Subcutaneous adipose tissue (tissue), 4 donors: ENCODE results near the gene COMP. TPM values are rescaled to one million over a fixed set of nuclear protein-coding genes. Genes with fewer than 3 reads are reported as not detected.

Source experiments
- CTCF ChIP-seq: fragments of 450-650 bp; IDR thresholded peaks from one replicate; pipeline ENCODE4 v1.5.1; 2016; ENCODE audit warnings: low read depth, mild to moderate bottlenecking, control low read depth, antibody characterized with exemption, moderate library complexity
- total RNA-seq, 4 donors: library from RNA; depleted of rRNA; stranded (reverse); fragments of >200 nt; gene quantifications; one replicate each; pipeline ENCODE4 v1.1.0, GENCODE V29; 2016

Gene COMP
- total RNA-seq, 4 donors from 2014 or later = 6.2 to 48.0 (median 14.2) TPM

GRCh38 chr19:18785179-18786124 lies 5.7 kb downstream of the COMP start:
- TF ChIP-seq CTCF = no peak

- TF ChIP-seq CTCF = no peak
Measured at GRCh38 chr19:18784786-18785120, 6.4 kb downstream of the COMP start.

GRCh38 chr19:18783958-18784785 lies 6.9 kb downstream of the COMP start:
- TF ChIP-seq CTCF = no peak

- TF ChIP-seq CTCF = no peak
Measured at GRCh38 chr19:18782559-18783225, 8.4 kb downstream of the COMP start.

GRCh38 chr19:18781885-18782527 lies 9.1 kb downstream of the COMP start:
- TF ChIP-seq CTCF = no peak

DNA sequence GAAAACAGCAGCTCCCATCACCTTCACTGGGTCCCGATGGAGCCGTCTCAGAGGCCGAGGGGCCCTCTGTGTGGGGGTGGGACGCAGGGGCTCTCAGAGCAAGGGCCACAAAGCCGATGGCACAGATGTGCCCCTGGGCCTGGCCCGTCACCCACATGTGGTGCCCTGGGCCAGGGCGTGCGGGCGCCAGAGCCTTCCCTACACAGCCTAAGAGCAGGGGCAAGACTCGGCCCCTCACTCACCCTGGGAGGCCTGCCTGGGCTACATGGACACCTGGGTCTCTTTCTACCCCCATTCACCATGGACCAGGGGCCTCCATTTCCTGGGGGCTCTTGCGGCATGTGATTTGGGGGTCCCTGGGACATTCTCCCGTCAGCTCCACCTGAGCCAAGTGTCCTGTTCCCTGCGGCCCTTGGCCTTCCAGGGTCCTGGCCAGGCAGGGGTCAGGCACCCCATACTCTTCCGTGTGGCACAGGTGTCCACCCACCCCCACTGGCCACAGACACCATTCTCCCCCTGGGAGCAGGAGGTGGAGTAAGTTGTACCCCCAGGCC lies 10.0 kb downstream of the COMP start:
- TF ChIP-seq CTCF = no peak
